Stomach (tissue), 4 donors: Measurements from ENCODE around the gene ADH6.

Experiments used
- CTCF ChIP-seq, 7 experiments: fragments of 450-650 bp in 4 of 7; fragments of 200-600 bp in 3 of 7; sonication (generic) in 3 of 7; IDR thresholded peaks; one replicate each; pipeline ENCODE4 v1.5.1; 2016 to 2019; ENCODE audit warnings: antibody characterized with exemption in 7 of 7, control low read depth in 2 of 7, mild to moderate bottlenecking in 1 of 7
- EP300 ChIP-seq: sonication (generic); formaldehyde crosslinking; IDR thresholded peaks from one replicate; pipeline ENCODE4 v1.6.1; 2017; ENCODE audit warnings: antibody characterized with exemption

GRCh38 chr4:99208719-99209075 lies 10.3 kb downstream of the ADH6 start:
- TF ChIP-seq CTCF (IDR thresholded peaks at IDR 0.05) (no peak), EP300 (no peak)
